ENCODE data around the gene CAMTA1. TPM values are rescaled to one million over a fixed set of nuclear protein-coding genes. Genes with fewer than 3 reads are reported as not detected.

The CAMTA1 gene
- total and polyA plus RNA-seq, 9 of the 15 experiments (the other 6 are each of a cell fraction or from before 2014, with no cell fraction given): 43.9 to 161 (median 65.9) TPM

GRCh38 chr1:7108251-7108650, 323.0 kb downstream of the CAMTA1 start (continued):
- TF ChIP-seq SPI1 (IDR thresholded peaks at IDR 0.05; ENCODE audit: borderline replicate concordance, low read depth, low read length) (peak; percentile 60; the same call in 1 of the 2 replicates), CHD4 (IDR thresholded peaks at IDR 0.05; ENCODE audit: insufficient read depth, insufficient replicate concordance, low read depth, low read length, poor library complexity, severe bottlenecking) (peak; percentile 46), JUND (IDR thresholded peaks at IDR 0.05; ENCODE audit: borderline replicate concordance, low read depth, low read length) (no peak), JUND (tag; IDR thresholded peaks at IDR 0.05; ENCODE audit: borderline replicate concordance, low read depth, low read length) (no peak)

- no peak for TF ChIP-seq ZBTB1 (CRISPR knock-in tag; IDR thresholded peaks at IDR 0.05; ENCODE audit: borderline replicate concordance, low read depth)
- TF ChIP-seq EWSR1 (IDR thresholded peaks at IDR 0.05; ENCODE audit: borderline replicate concordance, low read depth, partially characterized antibody): no peak
- TF ChIP-seq MTF1 (CRISPR knock-in tag; IDR thresholded peaks at IDR 0.05; ENCODE audit: borderline replicate concordance): no peak
- no peak for TF ChIP-seq PCBP2 (IDR thresholded peaks at IDR 0.05; ENCODE audit: low read depth, low read length, poor library complexity, severe bottlenecking)
- H3K9ac ChIP-seq (ENCODE audit: insufficient read depth in 1 of 2, low read depth in 2 of 2, low read length in 2 of 2): no peak overlapping the region
- H3K9me3 ChIP-seq (replicated peaks; ENCODE audit: control insufficient read depth, insufficient read depth, low read depth, low read length): no peaks in the 10 kb centered on the region
- FAIRE-seq (no peak), DNase-seq (ENCODE audit: extremely low read depth in 1 of 4, low spot score in 3 of 4) (no peak), ATAC-seq (no peak)
- peaks cover 5% of the 10 kb centered on the region; the same call in 1 of the 2 replicates for H4K20me1 ChIP-seq (replicated peaks; ENCODE audit: control insufficient read depth, insufficient read depth, low read length)
- H2AFZ ChIP-seq (ENCODE audit: low read depth, low read length): no peak overlapping the region
- CTCF ChIA-PET (ENCODE audit: low intra/inter-chr PET ratio): no interaction called here
- WGBS (ENCODE audit: insufficient coverage, low coverage, missing lambda C conversion rate): 1% methylated on average over 3 of the region's 3 CpGs
- H3K4me1 ChIP-seq (replicated peaks in 1 of 2; ENCODE audit: control insufficient read depth in 2 of 2, insufficient read depth in 2 of 2, low read length in 2 of 2): no peaks in the 10 kb centered on the region
- no peak overlapping the region for H3K27ac ChIP-seq (ENCODE audit: extremely low read depth, low read depth, low read length)
- H3K79me2 ChIP-seq (ENCODE audit: control insufficient read depth, insufficient read depth, low read length): no peaks in the 10 kb centered on the region
- H3K9me1 ChIP-seq (ENCODE audit: control insufficient read depth, insufficient read depth, low read length): peaks cover 8% of the 10 kb centered on the region
- POLR2A ChIA-PET: interaction anchor here (0.7 to 1.1 kb wide), 4 partner anchors 11 to 74 kb away, joined by 3 to 6 read pairs (median 3); no protein-coding TSS in a partner anchor
- peaks cover 0 to 36% of the 10 kb centered on the region in 2 experiments; a peak in 4 of 5 replicates for H3K27me3 ChIP-seq (ENCODE audit: control insufficient read depth in 2 of 2, insufficient read depth in 2 of 2, low read length in 2 of 2)
- H3K4me3 ChIP-seq: no peak overlapping the region
- H3K36me3 ChIP-seq (ENCODE audit: control insufficient read depth, insufficient read depth, low read length): no peaks in the 10 kb centered on the region
- in situ Hi-C loops (cut with MboI): no loop called here
- intact Hi-C loops (cut with micrococcal nuclease): no loop called here
- no TSS peak for BruUV-seq (replicated peaks)
- no peak overlapping the region for H3K4me2 ChIP-seq (ENCODE audit: insufficient read depth, low read length)
Observed at GRCh38 chr1:7109901-7110300, 324.6 kb downstream of the CAMTA1 start.
